Measurements from ENCODE around the gene NPR3. TPM values are rescaled to one million over a fixed set of nuclear protein-coding genes. Genes with fewer than 3 reads are reported as not detected.

Gene NPR3
- total and polyA plus RNA-seq, 2 experiments from 2014 or later = 0.07 to 0.15 TPM

GRCh38 chr5:32780508-32780919 lies 69.4 kb downstream of the NPR3 start (continued):
- TF ChIP-seq REST (IDR thresholded peaks at IDR 0.05; ENCODE audit: unreplicated experiment) (no peak), CREB1 (CRISPR knock-in tag; IDR thresholded peaks at IDR 0.05; ENCODE audit: low read depth) (no peak), POLR2AphosphoS5 (IDR thresholded peaks at IDR 0.05; ENCODE audit: low read depth) (no peak), ZNF331 (CRISPR knock-in tag; IDR thresholded peaks at IDR 0.05; ENCODE audit: low read depth) (no peak), EZH2phosphoT487 (IDR thresholded peaks at IDR 0.05; ENCODE audit: unreplicated experiment) (no peak), ZNF114 (CRISPR knock-in tag; IDR thresholded peaks at IDR 0.05) (no peak), STAT1 (IDR thresholded peaks at IDR 0.05; ENCODE audit: unreplicated experiment) (no peak), EZH2 (IDR thresholded peaks at IDR 0.05; ENCODE audit: low read depth, unreplicated experiment) (no peak), ETS1 (IDR thresholded peaks at IDR 0.05) (no peak), JUNB (IDR thresholded peaks at IDR 0.05; ENCODE audit: unreplicated experiment) (no peak)

DNA sequence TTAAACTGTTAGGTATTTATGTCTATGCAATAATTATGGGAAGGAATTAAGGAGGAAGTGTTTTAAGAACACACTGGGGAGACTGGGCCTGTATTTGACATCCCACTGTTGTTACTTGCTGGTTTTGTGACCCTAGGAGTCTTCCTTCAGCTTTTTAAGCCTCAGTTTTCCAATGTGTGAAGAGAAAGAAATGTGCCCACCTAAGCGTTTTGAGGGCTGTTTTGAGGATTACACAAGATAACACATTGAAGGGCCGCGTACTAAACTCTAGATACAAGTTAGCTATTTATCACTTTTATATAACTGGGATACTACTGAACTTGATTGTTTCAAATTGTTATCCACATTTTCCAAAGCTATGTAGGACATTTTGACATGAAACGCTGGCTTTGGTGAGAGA lies 72.5 kb downstream of the NPR3 start:
- no peak overlapping the region for H2AFZ ChIP-seq
- H3K4me2 ChIP-seq = no peak overlapping the region
- peaks cover 15% of the 10 kb centered on the region for H3K4me1 Mint-ChIP-seq
- no peak overlapping the region for H3K4me3 Mint-ChIP-seq
- no peaks in the 10 kb centered on the region for H3K9me3 Mint-ChIP-seq
- no peak overlapping the region for H3K27ac ChIP-seq (ENCODE audit: low read depth)
- H3K27ac Mint-ChIP-seq = no peak overlapping the region
- H3K4me1 ChIP-seq (ENCODE audit: insufficient read depth) = peaks cover 20% of the 10 kb centered on the region
- peaks cover 7% of the 10 kb centered on the region for H3K27me3 Mint-ChIP-seq (ENCODE audit: insufficient read depth, low read depth, poor library complexity)
- H3F3A ChIP-seq (replicated peaks; ENCODE audit: low read depth) = no peaks in the 10 kb centered on the region
- H3K79me2 ChIP-seq (replicated peaks; ENCODE audit: insufficient read depth) = no peaks in the 10 kb centered on the region
- DNase-seq (ENCODE audit: low spot score) (no peak), ATAC-seq (no peak)
- no peaks in the 10 kb centered on the region for H3K27me3 ChIP-seq (ENCODE audit: insufficient read depth)
- H3K36me3 Mint-ChIP-seq (ENCODE audit: low read depth) = no peaks in the 10 kb centered on the region
- no peaks in the 10 kb centered on the region for H4K20me1 ChIP-seq (replicated peaks; ENCODE audit: insufficient read depth)
- H3K4me3 ChIP-seq = no peak overlapping the region
- H3K9me2 ChIP-seq (ENCODE audit: insufficient read depth) = no peaks in the 10 kb centered on the region
- H3K36me3 ChIP-seq (ENCODE audit: insufficient read depth) = no peaks in the 10 kb centered on the region
- TF ChIP-seq ZNF331 (CRISPR knock-in tag; IDR thresholded peaks at IDR 0.05; ENCODE audit: low read depth) = no peak
- TF ChIP-seq REST (IDR thresholded peaks at IDR 0.05; ENCODE audit: unreplicated experiment) = no peak
- no peak for TF ChIP-seq CREB1 (CRISPR knock-in tag; IDR thresholded peaks at IDR 0.05; ENCODE audit: low read depth)
- TF ChIP-seq ZNF462 (CRISPR knock-in tag; IDR thresholded peaks at IDR 0.05) = no peak

All from GM23338 (cell line).